Prostate gland (tissue), 2 donors: ENCODE results near the gene LDHA.
"Not testable (repeated sequence)": the region's sequence is repeated elsewhere in the genome, so short reads cannot be mapped to it uniquely, and the experiment has no call there.

ENCODE experiments used
- CTCF ChIP-seq, 4 experiments: fragments of 200-600 bp in 2 of 4; fragments of 450-650 bp in 2 of 4; sonication (generic) in 2 of 4; IDR thresholded peaks; 1 replicate in 3 of 4; 2 replicates in 1 of 4; pipeline ENCODE4 v1.5.1; 2016 to 2019; ENCODE audit warnings: antibody characterized with exemption in 4 of 4, mild to moderate bottlenecking in 2 of 4, moderate library complexity in 2 of 4
- POLR2A ChIP-seq: fragments of 450-650 bp; IDR thresholded peaks from one replicate; pipeline ENCODE4 v1.6.1; 2016; ENCODE audit warnings: antibody characterized with exemption, mild to moderate bottlenecking

GRCh38 chr11:18407400-18407799 is 13.0 kb downstream of the LDHA start:
- TF ChIP-seq CTCF (IDR thresholded peaks at IDR 0.05); POLR2A: not testable (repeated sequence)
